Transverse colon (tissue), 4 donors: ENCODE results near the gene AKT3.

Experiments
- CTCF ChIP-seq, 5 experiments: fragments of 200-600 bp in 3 of 5; fragments of 450-650 bp in 2 of 5; sonication (generic) in 3 of 5; IDR thresholded peaks; 1 replicate in 2 of 5; 2 replicates in 3 of 5; pipeline ENCODE4 v1.5.1; 2016 to 2017; ENCODE audit warnings: antibody characterized with exemption in 5 of 5, inconsistent platforms in 3 of 5, mild to moderate bottlenecking in 2 of 5, moderate library complexity in 1 of 5
- EP300 ChIP-seq: sonication (generic); formaldehyde crosslinking; IDR thresholded peaks from one replicate; pipeline ENCODE4 v1.6.1; 2017; ENCODE audit warnings: antibody characterized with exemption, low read depth
- POLR2A ChIP-seq: fragments of 450-650 bp; IDR thresholded peaks from one replicate; pipeline ENCODE4 v1.6.1; 2016; ENCODE audit warnings: antibody characterized with exemption, mild to moderate bottlenecking, moderate library complexity
- POLR2AphosphoS5 ChIP-seq, 3 donors: sonication (generic); formaldehyde crosslinking; IDR thresholded peaks; one replicate each; pipeline ENCODE4 v1.6.1; 2016; ENCODE audit warnings: antibody characterized with exemption in 3 of 3

DNA sequence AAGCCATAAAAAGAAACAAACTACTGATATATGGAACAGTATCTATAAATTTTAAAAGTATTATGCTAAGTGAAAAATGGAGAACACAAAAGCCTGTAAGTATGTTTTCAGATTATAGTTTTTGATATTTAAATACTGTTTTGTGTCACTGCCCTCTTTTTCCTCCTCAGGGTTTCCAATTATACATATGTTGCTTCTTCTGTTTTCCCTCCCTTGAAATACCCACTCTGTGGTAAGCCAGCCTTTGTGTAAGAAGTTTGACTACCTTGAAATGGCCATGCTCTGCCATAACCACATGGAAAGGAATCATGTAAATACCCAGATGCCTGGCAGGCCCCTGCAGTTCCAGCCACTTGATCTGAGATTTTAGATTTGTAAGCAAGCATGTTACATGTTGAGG, 248.3 kb downstream of the AKT3 start:
- TF ChIP-seq CTCF (IDR thresholded peaks at IDR 0.05) (no peak), POLR2A (no peak), POLR2AphosphoS5 (IDR thresholded peaks at IDR 0.05) (no peak), EP300 (no peak)
